Parathyroid adenoma (tissue), 2 donors: ENCODE data around the gene BCR.
"Not testable (repeated sequence)": the region's sequence is repeated elsewhere in the genome, so short reads cannot be mapped to it uniquely, and the experiment has no call there.

Experiments used
- H2AFZ ChIP-seq: fragments of 300-600 bp; sonication (generic); one replicate; pipeline ENCODE4 v1.7.0; 2017; ENCODE audit warnings: antibody characterized with exemption, mild to moderate bottlenecking
- H3K27ac ChIP-seq: fragments of 300-600 bp; sonication (generic); one replicate; pipeline ENCODE4 v1.7.0; 2017
- H3K27me3 ChIP-seq: fragments of 300-600 bp; sonication (generic); one replicate; pipeline ENCODE4 v1.7.0; 2017; ENCODE audit warnings: low read length; ENCODE audit not compliant: control insufficient read depth, insufficient read depth
- H3K36me3 ChIP-seq: fragments of 300-600 bp; sonication (generic); one replicate; pipeline ENCODE4 v1.7.0; 2017; ENCODE audit warnings: low read length; ENCODE audit not compliant: control insufficient read depth, insufficient read depth
- H3K4me1 ChIP-seq: fragments of 300-600 bp; sonication (generic); one replicate; pipeline ENCODE4 v1.7.0; 2017; ENCODE audit warnings: control low read depth
- H3K4me2 ChIP-seq: fragments of 300-600 bp; sonication (generic); one replicate; pipeline ENCODE4 v1.7.0; 2017; ENCODE audit warnings: low read length
- H3K4me3 ChIP-seq: fragments of 300-600 bp; sonication (generic); one replicate; pipeline ENCODE4 v1.7.0; 2017; ENCODE audit warnings: low read depth, low read length
- H3K79me2 ChIP-seq: fragments of 300-600 bp; sonication (generic); one replicate; pipeline ENCODE4 v1.7.0; 2017; ENCODE audit warnings: control low read depth
- H3K9ac ChIP-seq: fragments of 300-600 bp; sonication (generic); one replicate; pipeline ENCODE4 v1.7.0; 2017; ENCODE audit warnings: mild to moderate bottlenecking
- H3K9me3 ChIP-seq: fragments of 300-600 bp; sonication (generic); one replicate; pipeline ENCODE4 v1.7.0; 2017; ENCODE audit warnings: low read length; ENCODE audit not compliant: control insufficient read depth
- CTCF ChIP-seq: fragments of 300-600 bp; sonication (generic); IDR thresholded peaks from one replicate; pipeline ENCODE4 v1.7.0; 2017; ENCODE audit warnings: antibody characterized with exemption, mild to moderate bottlenecking
- donor health status: primary hyperparathyroidism.

BCR gene

GRCh38 chr22:23311635-23312420 lies 131.5 kb downstream of the BCR start:
- not testable (repeated sequence) for H3K36me3 ChIP-seq, H3K27me3 ChIP-seq

GRCh38 chr22:23313791-23314567 lies 133.7 kb downstream of the BCR start:
- no peak overlapping the region for H2AFZ ChIP-seq
- H3K4me3 ChIP-seq = no peak overlapping the region
- no peaks in the 10 kb centered on the region for H3K4me1 ChIP-seq
- H3K9me3 ChIP-seq = no peaks in the 10 kb centered on the region
- H3K79me2 ChIP-seq = no peaks in the 10 kb centered on the region
- H3K27me3 ChIP-seq = no peaks in the 10 kb centered on the region
- TF ChIP-seq CTCF = no peak
- H3K27ac ChIP-seq = no peak overlapping the region
- no peak overlapping the region for H3K9ac ChIP-seq
- H3K4me2 ChIP-seq = no peak overlapping the region
- H3K36me3 ChIP-seq = no peaks in the 10 kb centered on the region

More at GRCh38 chr22:23311635-23312420, 131.5 kb downstream of the BCR start:
- H2AFZ ChIP-seq, H3K9ac ChIP-seq, H3K79me2 ChIP-seq, H3K9me3 ChIP-seq, H3K4me3 ChIP-seq, H3K4me2 ChIP-seq, H3K4me1 ChIP-seq, H3K27ac ChIP-seq: not testable (repeated sequence)

- TF ChIP-seq CTCF = peak; percentile 66
- no peak overlapping the region for H3K27ac ChIP-seq
- no peaks in the 10 kb centered on the region for H3K9me3 ChIP-seq
Measured at GRCh38 chr22:23315341-23315917, 135.1 kb downstream of the BCR start.

GRCh38 chr22:23316596-23316995 lies 136.3 kb downstream of the BCR start:
- H3K9ac ChIP-seq, H2AFZ ChIP-seq, H3K4me1 ChIP-seq, H3K79me2 ChIP-seq, H3K4me3 ChIP-seq, H3K9me3 ChIP-seq, H3K27me3 ChIP-seq, H3K27ac ChIP-seq, H3K36me3 ChIP-seq, H3K4me2 ChIP-seq: not testable (repeated sequence)

More at GRCh38 chr22:23315341-23315917, 135.1 kb downstream of the BCR start:
- H3K4me3 ChIP-seq = no peak overlapping the region
- no peaks in the 10 kb centered on the region for H3K27me3 ChIP-seq
- no peak overlapping the region for H2AFZ ChIP-seq
- H3K4me2 ChIP-seq = no peak overlapping the region
- H3K36me3 ChIP-seq = no peaks in the 10 kb centered on the region
- H3K4me1 ChIP-seq = no peaks in the 10 kb centered on the region
- no peaks in the 10 kb centered on the region for H3K79me2 ChIP-seq
- H3K9ac ChIP-seq = no peak overlapping the region

GRCh38 chr22:23318316-23318715 lies 138.0 kb downstream of the BCR start:
- H3K9me3 ChIP-seq, H3K4me1 ChIP-seq, H3K36me3 ChIP-seq, H3K27ac ChIP-seq, H3K4me2 ChIP-seq, H3K4me3 ChIP-seq, H3K9ac ChIP-seq, H3K27me3 ChIP-seq, H2AFZ ChIP-seq, H3K79me2 ChIP-seq: not testable (repeated sequence)

GRCh38 chr22:23322497-23323080 lies 142.3 kb downstream of the BCR start:
- H3K9ac ChIP-seq, H3K27ac ChIP-seq, H3K79me2 ChIP-seq, H3K4me2 ChIP-seq, H2AFZ ChIP-seq, H3K36me3 ChIP-seq, H3K27me3 ChIP-seq, H3K4me1 ChIP-seq, H3K4me3 ChIP-seq, H3K9me3 ChIP-seq: not testable (repeated sequence)

- not testable (repeated sequence) for H3K4me2 ChIP-seq, H3K36me3 ChIP-seq, H3K4me3 ChIP-seq, H3K4me1 ChIP-seq, H3K9ac ChIP-seq, H3K27me3 ChIP-seq, H3K79me2 ChIP-seq, H3K27ac ChIP-seq, H2AFZ ChIP-seq, H3K9me3 ChIP-seq
Measured at GRCh38 chr22:23323960-23324688, 143.8 kb downstream of the BCR start.
